Smooth muscle cell (in vitro differentiated cells): Measurements from ENCODE around the gene ARVCF. TPM values are rescaled to one million over a fixed set of nuclear protein-coding genes. Genes with fewer than 3 reads are reported as not detected.

Experiments used
- DNase-seq: peaks from one replicate; lab custom pipeline; 2025; ENCODE audit not compliant: unreplicated experiment; lab: John Stamatoyannopoulos, UW
- H2AFZ ChIP-seq: fragments of 200-600 bp; sonication (generic); 2 replicates; pipeline ENCODE4 v1.6.0; 2016; ENCODE audit warnings: antibody characterized with exemption, low read depth, mild to moderate bottlenecking
- H3F3A ChIP-seq: fragments of 200-600 bp; sonication (generic); 2 replicates; pipeline ENCODE4 v1.6.0; 2017; ENCODE audit warnings: antibody characterized with exemption, low read depth
- H3K27ac ChIP-seq: fragments of 200-600 bp; sonication (generic); 2 replicates; pipeline ENCODE4 v1.5.1; 2016; ENCODE audit warnings: low read depth, mild to moderate bottlenecking
- H3K27me3 ChIP-seq: fragments of 200-600 bp; sonication (generic); 2 replicates; pipeline ENCODE4 v1.6.1; 2016; ENCODE audit warnings: low read depth, mild to moderate bottlenecking
- H3K36me3 ChIP-seq: fragments of 200-600 bp; sonication (generic); 2 replicates; pipeline ENCODE4 v1.5.1; 2016; ENCODE audit warnings: low read depth
- H3K4me1 ChIP-seq: fragments of 200-600 bp; sonication (generic); 2 replicates; pipeline ENCODE4 v1.5.1; 2016; ENCODE audit warnings: low read depth
- H3K4me2 ChIP-seq: fragments of 200-600 bp; sonication (generic); 2 replicates; pipeline ENCODE4 v1.6.0; 2016; ENCODE audit warnings: mild to moderate bottlenecking
- H3K4me3 ChIP-seq: fragments of 200-600 bp; sonication (generic); 2 replicates; pipeline ENCODE4 v1.5.1; 2016; ENCODE audit warnings: mild to moderate bottlenecking
- H3K79me2 ChIP-seq: fragments of 200-600 bp; sonication (generic); 2 replicates; pipeline ENCODE4 v1.6.0; 2016; ENCODE audit warnings: low read depth, mild to moderate bottlenecking
- H3K9ac ChIP-seq: fragments of 200-600 bp; sonication (generic); 2 replicates; pipeline ENCODE4 v1.6.0; 2016; ENCODE audit warnings: low read depth
- H3K9me3 ChIP-seq: fragments of 200-600 bp; sonication (generic); replicated peaks from 2 replicates; pipeline ENCODE4 v1.5.1; 2016; ENCODE audit warnings: low read depth
- H4K20me1 ChIP-seq: fragments of 200-600 bp; sonication (generic); 2 replicates; pipeline ENCODE4 v1.6.0; 2016; ENCODE audit warnings: low read depth
- CTCF ChIP-seq: fragments of 200-600 bp; sonication (generic); IDR thresholded peaks from 2 replicates; pipeline ENCODE4 v1.5.1; 2017; ENCODE audit warnings: borderline replicate concordance, mild to moderate bottlenecking, antibody characterized with exemption; ENCODE audit not compliant: insufficient read depth, poor library complexity, severe bottlenecking
- WGBS: methylation state at CpG from one replicate; pipeline ENCODE4 v1.1.7; 2016; ENCODE audit warnings: low lambda C conversion rate; 5-methylcytosine and 5-hydroxymethylcytosine counted together
- polyA plus RNA-seq: library from polyadenylated mRNA; unstranded; fragments of >200 nt; fragmentation: Nextera tagmentation; extraction: Ambion mirVana; gene quantifications from 2 replicates; pipeline ENCODE4 v1.2.1, GENCODE V29; 2016
- total RNA-seq: library from RNA; depleted of rRNA; stranded (reverse); fragments of >200 nt; gene quantifications from 2 replicates; pipeline ENCODE4 v1.2.3, GENCODE V29; 2014

Gene ARVCF
- total and polyA plus RNA-seq, 2 experiments from 2014 or later = 5.4 to 10.6 TPM

GRCh38 chr22:20011993-20012740 lies 4.5 kb downstream of the ARVCF start:
- 97% methylated on average over 7 of the region's 7 CpGs for WGBS
- H3K79me2 ChIP-seq = no peaks in the 10 kb centered on the region
- H3K27ac ChIP-seq = no peak overlapping the region
- DNase-seq = no peak
- no peaks in the 10 kb centered on the region for H4K20me1 ChIP-seq
- H3K4me1 ChIP-seq = peaks cover 5% of the 10 kb centered on the region
- no peak overlapping the region for H2AFZ ChIP-seq
- no peaks in the 10 kb centered on the region for H3K36me3 ChIP-seq
- H3K27me3 ChIP-seq = peaks cover 23% of the 10 kb centered on the region
- no peaks in the 10 kb centered on the region for H3K9me3 ChIP-seq
- H3K4me2 ChIP-seq = no peak overlapping the region
- TF ChIP-seq CTCF = no peak
- no peak overlapping the region for H3K9ac ChIP-seq
- no peaks in the 10 kb centered on the region for H3F3A ChIP-seq
- H3K4me3 ChIP-seq = no peak overlapping the region

- no peak overlapping the region for H2AFZ ChIP-seq
- no peaks in the 10 kb centered on the region for H3K36me3 ChIP-seq
- H3K79me2 ChIP-seq = no peaks in the 10 kb centered on the region
- peaks cover 21% of the 10 kb centered on the region for H3K27me3 ChIP-seq
- H3K9ac ChIP-seq = no peak overlapping the region
- no peak overlapping the region for H3K4me2 ChIP-seq
- WGBS = 88% methylated on average over 20 of the region's 20 CpGs
- no peak overlapping the region for H3K27ac ChIP-seq
- no peak for TF ChIP-seq CTCF
- H4K20me1 ChIP-seq = no peaks in the 10 kb centered on the region
- no peaks in the 10 kb centered on the region for H3K9me3 ChIP-seq
- no peak overlapping the region for H3K4me3 ChIP-seq
- H3F3A ChIP-seq = no peaks in the 10 kb centered on the region
- DNase-seq = no peak
- H3K4me1 ChIP-seq = peaks cover 5% of the 10 kb centered on the region
These were observed 5.3 kb downstream of the ARVCF start for GRCh38 chr22:20011123-20011992.

- Histone ChIP-seq H2AFZ (no peak overlapping the region), H3K79me2 (no peaks in the 10 kb centered on the region), H3K4me3 (no peak overlapping the region), H4K20me1 (no peaks in the 10 kb centered on the region), H3F3A (no peaks in the 10 kb centered on the region), H3K9me3 (no peaks in the 10 kb centered on the region), H3K27me3 (peaks cover 12% of the 10 kb centered on the region), H3K27ac (no peak overlapping the region), H3K4me1 (no peaks in the 10 kb centered on the region), H3K9ac (no peak overlapping the region), H3K36me3 (no peaks in the 10 kb centered on the region), H3K4me2 (no peak overlapping the region)
- 84% methylated on average over 14 of the region's 14 CpGs for WGBS
- no peak for TF ChIP-seq CTCF
- DNase-seq = no peak
These were observed 6.1 kb downstream of the ARVCF start for GRCh38 chr22:20010307-20011122.
